ENCODE measurements around the gene CASP7.
"Not testable (repeated sequence)": the region's sequence is repeated elsewhere in the genome, so short reads cannot be mapped to it uniquely, and the experiment has no call there.

The CASP7 gene

GRCh38 chr10:113679463-113680189, at the start of gene CASP7:
TSS of gene CASP7 (plus strand) at chr10:113679912. CDS start at chr10:113697494, 17,582 bp downstream.
- DNase-seq (ENCODE audit: low spot score): peak; percentile 88

- DNase-seq (ENCODE audit: low spot score): no peak
These were observed 48.7 kb upstream of the CASP7 start for GRCh38 chr10:113630929-113631533.

GRCh38 chr10:113631684-113632367, 47.9 kb upstream of the CASP7 start:
- no peak for DNase-seq (ENCODE audit: low spot score)

GRCh38 chr10:113639966-113640365, 39.7 kb upstream of the CASP7 start:
- DNase-seq (ENCODE audit: low spot score): no peak

GRCh38 chr10:113641702-113642101, 38.0 kb upstream of the CASP7 start:
- DNase-seq (ENCODE audit: low spot score): no peak

GRCh38 chr10:113643183-113643582, 36.5 kb upstream of the CASP7 start:
- no peak for DNase-seq (ENCODE audit: low spot score)

GRCh38 chr10:113644185-113645120, 35.3 kb upstream of the CASP7 start:
- DNase-seq (ENCODE audit: low spot score): peak; percentile 45

GRCh38 chr10:113646336-113647201, 33.1 kb upstream of the CASP7 start:
- no peak for DNase-seq (ENCODE audit: low spot score)

GRCh38 chr10:113647812-113648211, 31.9 kb upstream of the CASP7 start:
- DNase-seq (ENCODE audit: low spot score): no peak

- no peak for DNase-seq (ENCODE audit: low spot score)
These were observed 31.2 kb upstream of the CASP7 start for GRCh38 chr10:113648478-113648877.

GRCh38 chr10:113650172-113650571, 29.5 kb upstream of the CASP7 start:
- DNase-seq (ENCODE audit: low spot score): no peak

GRCh38 chr10:113651021-113651420, 28.7 kb upstream of the CASP7 start:
- no peak for DNase-seq (ENCODE audit: low spot score)

- DNase-seq (ENCODE audit: low spot score): no peak
These were observed 27.8 kb upstream of the CASP7 start for GRCh38 chr10:113651898-113652297.

- not testable (repeated sequence) for DNase-seq (ENCODE audit: low spot score)
These were observed 27.3 kb upstream of the CASP7 start for GRCh38 chr10:113652456-113652855.

GRCh38 chr10:113656896-113657295, 22.8 kb upstream of the CASP7 start:
- DNase-seq (ENCODE audit: low spot score): no peak

- no peak for DNase-seq (ENCODE audit: low spot score)
These were observed 22.2 kb upstream of the CASP7 start for GRCh38 chr10:113657544-113657943.

- no peak for DNase-seq (ENCODE audit: low spot score)
These were observed 18.4 kb upstream of the CASP7 start for GRCh38 chr10:113661332-113661731.

GRCh38 chr10:113663142-113663541, 16.6 kb upstream of the CASP7 start:
- DNase-seq (ENCODE audit: low spot score): no peak

GRCh38 chr10:113663908-113664307, 15.8 kb upstream of the CASP7 start, which contains the start of gene NRAP:
TSS of gene NRAP (minus strand) at chr10:113664041. CDS start at chr10:113663882, 159 bp downstream.
- no peak for DNase-seq (ENCODE audit: low spot score)

- DNase-seq (ENCODE audit: low spot score): no peak
These were observed 14.4 kb upstream of the CASP7 start for GRCh38 chr10:113665352-113665751.

GRCh38 chr10:113665806-113666354, 13.8 kb upstream of the CASP7 start:
- no peak for DNase-seq (ENCODE audit: low spot score)

Data from LoVo (cell line).